Liver (tissue), 9 donors: Measurements from ENCODE around the gene PDE4D. TPM values are rescaled to one million over a fixed set of nuclear protein-coding genes. Genes with fewer than 3 reads are reported as not detected.

Source experiments
- DNase-seq: peaks from one replicate; pipeline ENCODE4 v3.0.0-alpha.2; 2017; ENCODE audit warnings: low spot score
- H3K27ac ChIP-seq, 2 donors: one replicate each; pipeline ENCODE4 v1.7.0; 2013; ENCODE audit warnings: inconsistent platforms in 2 of 2, low read length in 2 of 2, control low read depth in 1 of 2, low read depth in 1 of 2, mild to moderate bottlenecking in 1 of 2
- H3K27me3 ChIP-seq, 4 donors: one replicate each; pipeline versions ENCODE4 v1.6.1 to v1.7.0; 2013; ENCODE audit warnings: low read length in 3 of 4, inconsistent platforms in 1 of 4, mild to moderate bottlenecking in 1 of 4, moderate library complexity in 1 of 4; ENCODE audit not compliant: control insufficient read depth in 4 of 4, insufficient read depth in 4 of 4
- H3K36me3 ChIP-seq, 4 donors: one replicate each; pipeline versions ENCODE4 v1.6.1 to v1.7.0; 2013; ENCODE audit warnings: low read length in 3 of 4, mild to moderate bottlenecking in 3 of 4, low read depth in 1 of 4, moderate library complexity in 1 of 4; ENCODE audit not compliant: control insufficient read depth in 4 of 4, insufficient read depth in 3 of 4
- H3K4me1 ChIP-seq, 4 donors: one replicate each; pipeline versions ENCODE4 v1.6.1 to v1.7.0; 2013; ENCODE audit warnings: low read length in 3 of 4, mild to moderate bottlenecking in 3 of 4, moderate library complexity in 1 of 4; ENCODE audit not compliant: control insufficient read depth in 4 of 4, insufficient read depth in 4 of 4
- H3K4me3 ChIP-seq, 3 donors: one replicate each; pipeline versions ENCODE4 v1.6.1 to v1.7.0; 2013; ENCODE audit warnings: low read length in 3 of 3, control low read depth in 1 of 3, low read depth in 1 of 3, mild to moderate bottlenecking in 1 of 3
- H3K9ac ChIP-seq, 2 donors: one replicate each; pipeline ENCODE4 v1.7.0; 2013; ENCODE audit warnings: low read length in 2 of 2, mild to moderate bottlenecking in 2 of 2, moderate library complexity in 2 of 2, control low read depth in 1 of 2, low read depth in 1 of 2
- H3K9me3 ChIP-seq, 4 donors: one replicate each; pipeline versions ENCODE4 v1.6.1 to v1.7.0; 2013; ENCODE audit warnings: low read length in 3 of 4; ENCODE audit not compliant: control insufficient read depth in 4 of 4
- CTCF ChIP-seq: fragments of 150-350 bp; IDR thresholded peaks from 2 replicates; pipeline ENCODE4 v1.5.1; 2017; ENCODE audit warnings: improper control_type of control experiment, low read depth, low read length; ENCODE audit not compliant: missing input control
- EGR1 ChIP-seq, 2 donors: IDR thresholded peaks; 2 replicates each; pipeline ENCODE4 v1.6.1; 2016 to 2018; ENCODE audit warnings: antibody characterized with exemption in 2 of 2, low read depth in 2 of 2
- FOXA1 ChIP-seq: IDR thresholded peaks from 2 replicates; pipeline ENCODE4 v1.6.1; 2016; ENCODE audit warnings: antibody characterized with exemption
- FOXA2 ChIP-seq: IDR thresholded peaks from 2 replicates; pipeline ENCODE4 v1.6.1; 2016; ENCODE audit warnings: antibody characterized with exemption
- GABPA ChIP-seq, 2 donors: IDR thresholded peaks in 1 of 2; conservative IDR thresholded peaks in 1 of 2; 2 replicates each; pipeline ENCODE4 v1.6.1; 2016; ENCODE audit warnings: antibody characterized with exemption in 2 of 2, mild to moderate bottlenecking in 1 of 2, moderate library complexity in 1 of 2
- HNF4A ChIP-seq, 2 donors: conservative IDR thresholded peaks; 2 replicates each; pipeline ENCODE4 v1.6.1; 2016; ENCODE audit warnings: antibody characterized with exemption in 2 of 2, mild to moderate bottlenecking in 2 of 2
- HNF4G ChIP-seq: IDR thresholded peaks from 2 replicates; pipeline ENCODE4 v1.6.1; 2016; ENCODE audit warnings: antibody characterized with exemption
- JUND ChIP-seq, 2 donors: IDR thresholded peaks; 2 replicates each; pipeline ENCODE4 v1.6.1; 2016; ENCODE audit warnings: antibody characterized with exemption in 2 of 2
- NR2F2 ChIP-seq: IDR thresholded peaks from 2 replicates; pipeline ENCODE4 v1.6.1; 2016; ENCODE audit warnings: antibody characterized with exemption
- RAD21 ChIP-seq, 2 donors: IDR thresholded peaks; 2 replicates each; pipeline ENCODE4 v1.6.1; 2016; ENCODE audit warnings: antibody characterized with exemption in 2 of 2, mild to moderate bottlenecking in 2 of 2
- REST ChIP-seq: IDR thresholded peaks from 2 replicates; pipeline ENCODE4 v1.6.1; 2016; ENCODE audit warnings: antibody characterized with exemption, mild to moderate bottlenecking
- RXRA ChIP-seq, 2 donors: IDR thresholded peaks; 2 replicates each; pipeline ENCODE4 v1.6.1; 2017 to 2018; ENCODE audit warnings: antibody characterized with exemption in 2 of 2, mild to moderate bottlenecking in 1 of 2
- SP1 ChIP-seq: IDR thresholded peaks from 2 replicates; pipeline ENCODE4 v1.6.1; 2018; ENCODE audit warnings: antibody characterized with exemption, mild to moderate bottlenecking
- TAF1 ChIP-seq: conservative IDR thresholded peaks from 2 replicates; pipeline ENCODE4 v1.6.1; 2016; ENCODE audit warnings: antibody characterized with exemption, mild to moderate bottlenecking
- YY1 ChIP-seq: IDR thresholded peaks from 2 replicates; pipeline ENCODE4 v1.6.1; 2016; ENCODE audit warnings: antibody characterized with exemption, mild to moderate bottlenecking
- ZBTB33 ChIP-seq: IDR thresholded peaks from 2 replicates; pipeline ENCODE4 v1.6.1; 2016; ENCODE audit warnings: antibody characterized with exemption
- polyA plus RNA-seq, 2 donors: library from polyadenylated mRNA; stranded (reverse) in 1 of 2; unstranded in 1 of 2; fragments of 200-250 nt in 1 of 2; fragments of >200 nt in 1 of 2; fragmentation: Nextera tagmentation in 1 of 2; extraction: Ambion mirVana in 1 of 2; gene quantifications; one replicate each; pipeline versions ENCODE4 v1.2.1 to v1.2.3, GENCODE V29; 2013 to 2015
- total RNA-seq, 2 donors: library from RNA; depleted of rRNA; stranded (reverse); fragments of >200 nt; gene quantifications; one replicate each; pipeline ENCODE4 v1.2.3, GENCODE V29; 2014
- TF ChIP-seq, protein P1 (sequence below): IDR thresholded peaks from 2 replicates; pipeline ENCODE4 v1.6.1; 2016; ENCODE audit warnings: antibody characterized with exemption
- donor health status: healthy.
- donor health status: healthy.
- donor health status: healthy.
- donor health status: healthy.
- donor health status: healthy.

Gene PDE4D
- total and polyA plus RNA-seq, 4 donors = 0.67 to 11.9 (median 6.5) TPM

- no peak for TF ChIP-seq JUND (IDR thresholded peaks at IDR 0.05)
- no peak for TF ChIP-seq RAD21 (IDR thresholded peaks at IDR 0.05)
- TF ChIP-seq EGR1 (IDR thresholded peaks at IDR 0.05; ENCODE audit: low read depth in 2 of 2) = no peak
- TF ChIP-seq REST = no peak
- no peak for TF ChIP-seq NR2F2
These were observed 644.4 kb downstream of the PDE4D start (continued) for GRCh38 chr5:59249160-59249559.

DNA sequence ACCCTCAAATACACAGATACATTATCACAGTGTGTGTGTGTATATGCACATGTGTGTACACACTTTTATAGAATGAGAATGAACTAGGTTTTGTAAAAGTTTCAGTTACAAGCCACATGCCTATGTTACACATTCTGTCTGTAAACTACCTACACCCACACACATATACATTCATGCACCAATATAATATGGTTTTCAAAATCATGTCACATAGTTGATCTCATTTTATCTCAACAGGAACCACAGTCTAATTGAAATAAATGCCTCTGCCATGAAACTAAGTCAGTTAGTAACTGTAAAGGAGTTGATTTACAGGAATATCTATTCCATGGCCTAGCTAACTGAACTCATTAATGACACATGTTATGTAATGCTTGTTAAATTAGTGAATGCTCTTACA lies 646.6 kb downstream of the PDE4D start:
- H3K27me3 ChIP-seq = no peaks in the 10 kb centered on the region
- H3K9me3 ChIP-seq = no peaks in the 10 kb centered on the region
- H3K27ac ChIP-seq = no peak overlapping the region
- H3K36me3 ChIP-seq = no peaks in the 10 kb centered on the region
- H3K4me1 ChIP-seq = no peaks in the 10 kb centered on the region
- TF ChIP-seq SP1 (no peak), RXRA (IDR thresholded peaks at IDR 0.05) (no peak), EGR1 (IDR thresholded peaks at IDR 0.05; ENCODE audit: low read depth in 2 of 2) (no peak), HNF4A (conservative IDR thresholded peaks at IDR 0.05) (no peak), CTCF (no peak), YY1 (no peak), JUND (IDR thresholded peaks at IDR 0.05) (no peak), TAF1 (no peak), ZBTB33 (no peak), FOXA1 (no peak), GABPA (IDR thresholded peaks at IDR 0.05 in 1 of 2, conservative IDR thresholded peaks at IDR 0.05 in 1 of 2) (no peak), HNF4G (no peak), FOXA2 (no peak), RAD21 (IDR thresholded peaks at IDR 0.05) (no peak), NR2F2 (no peak)
- TF ChIP-seq, protein P1, sequence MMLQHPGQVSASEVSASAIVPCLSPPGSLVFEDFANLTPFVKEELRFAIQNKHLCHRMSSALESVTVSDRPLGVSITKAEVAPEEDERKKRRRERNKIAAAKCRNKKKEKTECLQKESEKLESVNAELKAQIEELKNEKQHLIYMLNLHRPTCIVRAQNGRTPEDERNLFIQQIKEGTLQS = no peak
- DNase-seq = no peak
- no peak overlapping the region for H3K4me3 ChIP-seq
- H3K9ac ChIP-seq = no peak overlapping the region
